ENCODE results near the gene OPA1. TPM values are rescaled to one million over a fixed set of nuclear protein-coding genes. Genes with fewer than 3 reads are reported as not detected.

The OPA1 gene
- total and polyA plus RNA-seq, 2 of the 8 experiments (the other 6 are each of a cell fraction or from before 2014, with no cell fraction given): 20.3 to 109 TPM

DNA sequence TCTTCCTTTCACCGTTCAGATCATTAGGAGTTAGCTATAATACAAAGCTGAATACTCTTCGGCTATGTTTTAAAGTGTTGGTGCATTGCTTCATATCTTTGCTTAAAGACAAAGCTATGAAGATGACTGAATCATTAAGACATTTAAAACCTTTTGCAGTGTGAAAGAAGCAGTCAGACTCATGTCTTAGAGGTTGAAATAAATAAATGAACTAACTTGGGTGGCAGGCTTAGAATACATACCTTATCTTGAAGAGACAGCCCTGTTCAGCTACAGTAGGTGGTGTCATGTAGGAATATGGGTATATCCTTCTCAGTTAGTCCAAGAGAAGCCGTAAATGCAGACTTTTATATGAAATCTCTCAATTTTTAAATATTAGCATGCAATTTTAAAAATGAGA lies 63.4 kb downstream of the OPA1 start:
- H2AFZ ChIP-seq (ENCODE audit: low read length): no peak overlapping the region
- no peak overlapping the region for H3K18ac ChIP-seq (ENCODE audit: extremely low read depth, low read length)
- H3K4me3 ChIP-seq (ENCODE audit: extremely low read depth in 1 of 4, insufficient read depth in 2 of 4, low read depth in 3 of 4, low read length in 4 of 4): no peak overlapping the region
- H3K9me3 ChIP-seq (ENCODE audit: insufficient read depth in 2 of 2, low read depth in 1 of 2, low read length in 1 of 2): no peaks in the 10 kb centered on the region
- H2BK12ac ChIP-seq (ENCODE audit: low read depth, low read length): no peak overlapping the region
- H4K20me1 ChIP-seq (replicated peaks in 1 of 2; ENCODE audit: control insufficient read depth in 1 of 2, insufficient read depth in 2 of 2, low read length in 2 of 2): no peaks in the 10 kb centered on the region
- H2BK5ac ChIP-seq (ENCODE audit: low read depth, low read length): no peak overlapping the region
- no peak overlapping the region for H3K27ac ChIP-seq (ENCODE audit: low read depth, low read length)
- H3K56ac ChIP-seq (replicated peaks; ENCODE audit: insufficient read length, low read depth, low read length): no peak overlapping the region
- no peak overlapping the region for H3K4ac ChIP-seq (replicated peaks; ENCODE audit: insufficient read length, low read depth, low read length)
- H2BK120ac ChIP-seq (replicated peaks; ENCODE audit: low read depth, low read length): no peak overlapping the region
- no peak overlapping the region for H2BK20ac ChIP-seq (ENCODE audit: low read length)
- ChIA-PET CTCF (ENCODE audit: partially characterized antibody) (interaction anchor here (1.2 kb wide), 1 partner anchor 9 kb away, joined by 6 read pairs; no protein-coding TSS in a partner anchor), POLR2A (ENCODE audit: partially characterized antibody) (no interaction called here)
- TF ChIP-seq, protein P1, sequence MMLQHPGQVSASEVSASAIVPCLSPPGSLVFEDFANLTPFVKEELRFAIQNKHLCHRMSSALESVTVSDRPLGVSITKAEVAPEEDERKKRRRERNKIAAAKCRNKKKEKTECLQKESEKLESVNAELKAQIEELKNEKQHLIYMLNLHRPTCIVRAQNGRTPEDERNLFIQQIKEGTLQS (IDR thresholded peaks at IDR 0.05; ENCODE audit: insufficient read depth, low read depth, low read length): no peak
- TF ChIP-seq BRCA1 (IDR thresholded peaks at IDR 0.05; ENCODE audit: low read depth, low read length) (no peak), CEBPB (IDR thresholded peaks at IDR 0.05; ENCODE audit: low read depth, low read length) (no peak)
- no peak overlapping the region for H3K4me2 ChIP-seq (ENCODE audit: insufficient read depth in 1 of 2, low read depth in 2 of 2, low read length in 2 of 2)
- peaks cover 0 to 54% (median 14%) of the 10 kb centered on the region in 4 experiments; a peak in 4 of 8 replicates for H3K36me3 ChIP-seq (ENCODE audit: control insufficient read depth in 2 of 4, insufficient read depth in 4 of 4, low read length in 3 of 4)
- FAIRE-seq (no peak), DNase-seq (ENCODE audit: low read depth in 1 of 2, low spot score in 2 of 2) (no peak)
- H2AK5ac ChIP-seq (ENCODE audit: low read depth, low read length): no peak overlapping the region
- no peak overlapping the region for H4K8ac ChIP-seq (ENCODE audit: extremely low read depth, insufficient read depth, low read length)
- H3K9ac ChIP-seq (replicated peaks in 1 of 4; ENCODE audit: extremely low read depth in 1 of 4, low read depth in 3 of 4, low read length in 3 of 4): no peak overlapping the region
- H3K23ac ChIP-seq (ENCODE audit: insufficient read length): no peak overlapping the region
- no peaks in the 10 kb centered on the region for H3K79me2 ChIP-seq (ENCODE audit: control insufficient read depth in 1 of 2, insufficient read depth in 2 of 2, low read length in 2 of 2)
- no peak overlapping the region for H3K14ac ChIP-seq (ENCODE audit: insufficient read length)
- no peaks in the 10 kb centered on the region for H3K23me2 ChIP-seq (ENCODE audit: low read depth, low read length)
- H3K79me1 ChIP-seq (ENCODE audit: low read depth, low read length): no peaks in the 10 kb centered on the region
- no peaks in the 10 kb centered on the region for H3K27me3 ChIP-seq (replicated peaks in 1 of 4; ENCODE audit: control insufficient read depth in 3 of 4, extremely low read depth in 1 of 4, insufficient read depth in 3 of 4, low read length in 3 of 4)
- H4K91ac ChIP-seq (replicated peaks; ENCODE audit: insufficient read length, low read length): no peak overlapping the region
- no peak overlapping the region for H4K5ac ChIP-seq (ENCODE audit: insufficient read length, low read depth, low read length)
- no peak overlapping the region for H2BK15ac ChIP-seq (ENCODE audit: low read length)
- H3K4me1 ChIP-seq (replicated peaks in 1 of 4; ENCODE audit: control insufficient read depth in 3 of 4, insufficient read depth in 4 of 4, low read length in 3 of 4): peaks cover 2 to 11% (median 4%) of the 10 kb centered on the region in 4 experiments; a peak in 4 of 7 replicates
- 82% methylated on average over 3 of the region's 3 CpGs; no CpG with 5 or more reads in 1 of the 2 experiments for WGBS, 2 experiments (ENCODE audit: extremely low coverage in 1 of 2, insufficient coverage in 1 of 2, insufficient read length in 1 of 2, insufficient replicate concordance in 2 of 2, low coverage in 1 of 2, low lambda C conversion rate in 2 of 2, missing lambda C conversion rate in 1 of 2)

Data from H1 (cell line).